HEK293 (cell line): Measurements from ENCODE around the gene MMP24.

Experiments
- GLIS1 ChIP-seq: fragments of 450-650 bp; formaldehyde crosslinking; IDR thresholded peaks from 2 replicates; pipeline ENCODE4 v1.5.1; 2016; ENCODE audit warnings: missing biosample characterization, missing genetic modification characterization
- INSM2 ChIP-seq: fragments of 450-650 bp; formaldehyde crosslinking; IDR thresholded peaks from 2 replicates; pipeline ENCODE4 v1.5.1; 2016; ENCODE audit warnings: missing biosample characterization, missing genetic modification characterization
- KLF1 ChIP-seq: fragments of 450-650 bp; formaldehyde crosslinking; IDR thresholded peaks from 2 replicates; pipeline ENCODE4 v1.5.1; 2016; ENCODE audit warnings: missing biosample characterization, missing genetic modification characterization
- PRDM1 ChIP-seq: fragments of 450-650 bp; formaldehyde crosslinking; IDR thresholded peaks from 2 replicates; pipeline ENCODE4; 2016; ENCODE audit warnings: missing biosample characterization, missing genetic modification characterization
- REPIN1 ChIP-seq: fragments of 450-650 bp; formaldehyde crosslinking; IDR thresholded peaks from 2 replicates; pipeline ENCODE4 v1.5.1; 2017; ENCODE audit warnings: missing biosample characterization, missing genetic modification characterization, low read depth
- SCRT2 ChIP-seq: fragments of 450-650 bp; formaldehyde crosslinking; IDR thresholded peaks from 2 replicates; pipeline ENCODE4 v1.5.1; 2016; ENCODE audit warnings: missing biosample characterization, missing genetic modification characterization
- SP3 ChIP-seq: fragments of 450-650 bp; formaldehyde crosslinking; IDR thresholded peaks from 2 replicates; pipeline ENCODE4 v1.5.1; 2016; ENCODE audit warnings: missing biosample characterization, missing genetic modification characterization
- SP7 ChIP-seq: fragments of 450-650 bp; formaldehyde crosslinking; IDR thresholded peaks from 2 replicates; pipeline ENCODE4 v1.5.1; 2016; ENCODE audit warnings: missing biosample characterization, missing genetic modification characterization
- WT1 ChIP-seq: fragments of 450-650 bp; formaldehyde crosslinking; IDR thresholded peaks from 2 replicates; pipeline ENCODE4 v1.5.1; 2016; ENCODE audit warnings: missing biosample characterization, missing genetic modification characterization
- ZBTB20 ChIP-seq: fragments of 450-650 bp; formaldehyde crosslinking; IDR thresholded peaks from 2 replicates; pipeline ENCODE4 v1.5.1; 2016; ENCODE audit warnings: missing biosample characterization, missing genetic modification characterization
- ZBTB21 ChIP-seq: fragments of 450-650 bp; formaldehyde crosslinking; IDR thresholded peaks from 2 replicates; pipeline ENCODE4 v1.5.1; 2017; ENCODE audit warnings: missing biosample characterization, missing genetic modification characterization
- ZFHX2 ChIP-seq: fragments of 450-650 bp; formaldehyde crosslinking; conservative IDR thresholded peaks from 2 replicates; pipeline ENCODE4 v1.5.1; 2016; ENCODE audit warnings: missing biosample characterization, missing genetic modification characterization
- ZFP69B ChIP-seq: fragments of 450-650 bp; formaldehyde crosslinking; IDR thresholded peaks from 2 replicates; pipeline ENCODE4 v1.5.1; 2016; ENCODE audit warnings: missing biosample characterization, missing genetic modification characterization
- ZNF10 ChIP-seq: fragments of 450-650 bp; formaldehyde crosslinking; IDR thresholded peaks from 2 replicates; pipeline ENCODE4 v1.5.1; 2017; ENCODE audit warnings: missing biosample characterization, missing genetic modification characterization
- ZNF19 ChIP-seq: fragments of 450-650 bp; formaldehyde crosslinking; IDR thresholded peaks from 2 replicates; pipeline ENCODE4; 2016; ENCODE audit warnings: missing biosample characterization, missing genetic modification characterization, low read depth
- ZNF202 ChIP-seq: fragments of 450-650 bp; formaldehyde crosslinking; IDR thresholded peaks from 2 replicates; pipeline ENCODE4 v1.5.1; 2016; ENCODE audit warnings: missing biosample characterization, missing genetic modification characterization, borderline replicate concordance
- ZNF214 ChIP-seq: fragments of 450-650 bp; formaldehyde crosslinking; IDR thresholded peaks from 2 replicates; pipeline ENCODE4 v1.5.1; 2017; ENCODE audit warnings: missing biosample characterization, mild to moderate bottlenecking, missing genetic modification characterization, borderline replicate concordance
- ZNF24 ChIP-seq: fragments of 450-650 bp; formaldehyde crosslinking; IDR thresholded peaks from 2 replicates; pipeline ENCODE4 v1.5.1; 2016; ENCODE audit warnings: missing biosample characterization, missing genetic modification characterization
- ZNF302 ChIP-seq: fragments of 450-650 bp; formaldehyde crosslinking; IDR thresholded peaks from 2 replicates; pipeline ENCODE4 v1.5.1; 2016; ENCODE audit warnings: missing biosample characterization, missing genetic modification characterization, low read depth
- ZNF311 ChIP-seq: fragments of 450-650 bp; formaldehyde crosslinking; IDR thresholded peaks from 2 replicates; pipeline ENCODE4 v1.5.1; 2017; ENCODE audit warnings: missing biosample characterization, missing genetic modification characterization, borderline replicate concordance
- ZNF341 ChIP-seq: fragments of 450-650 bp; formaldehyde crosslinking; IDR thresholded peaks from 2 replicates; pipeline ENCODE4; 2016; ENCODE audit warnings: low read depth, missing biosample characterization, missing genetic modification characterization
- ZNF426 ChIP-seq: fragments of 450-650 bp; formaldehyde crosslinking; IDR thresholded peaks from 2 replicates; pipeline ENCODE4 v1.5.1; 2017; ENCODE audit warnings: missing biosample characterization, missing genetic modification characterization, mild to moderate bottlenecking, inconsistent platforms, moderate library complexity
- ZNF548 ChIP-seq: fragments of 450-650 bp; formaldehyde crosslinking; IDR thresholded peaks from 2 replicates; pipeline ENCODE4 v1.5.1; 2016; ENCODE audit warnings: missing biosample characterization, missing genetic modification characterization
- ZNF623 ChIP-seq: fragments of 450-650 bp; formaldehyde crosslinking; IDR thresholded peaks from 2 replicates; pipeline ENCODE4 v1.5.1; 2016; ENCODE audit warnings: missing biosample characterization, missing genetic modification characterization
- ZNF677 ChIP-seq: fragments of 450-650 bp; IDR thresholded peaks from 2 replicates; pipeline ENCODE4 v1.5.0; 2018; ENCODE audit warnings: missing biosample characterization, mild to moderate bottlenecking, missing genetic modification characterization, moderate library complexity
- ZNF747 ChIP-seq: fragments of 450-650 bp; formaldehyde crosslinking; IDR thresholded peaks from 2 replicates; pipeline ENCODE4 v1.5.1; 2016; ENCODE audit warnings: missing biosample characterization, missing genetic modification characterization
- ZNF768 ChIP-seq: fragments of 450-650 bp; formaldehyde crosslinking; IDR thresholded peaks from 2 replicates; pipeline ENCODE4 v1.5.1; 2018; ENCODE audit warnings: missing biosample characterization, mild to moderate bottlenecking, missing genetic modification characterization
- ZNF791 ChIP-seq: fragments of 450-650 bp; formaldehyde crosslinking; IDR thresholded peaks from 2 replicates; pipeline ENCODE4 v1.5.1; 2016; ENCODE audit warnings: missing biosample characterization, missing genetic modification characterization
- ZSCAN30 ChIP-seq: fragments of 450-650 bp; IDR thresholded peaks from 2 replicates; pipeline ENCODE4 v1.5.1; 2018; ENCODE audit warnings: missing biosample characterization, mild to moderate bottlenecking, missing genetic modification characterization, moderate library complexity
- ZXDB ChIP-seq: fragments of 450-650 bp; formaldehyde crosslinking; IDR thresholded peaks from 2 replicates; pipeline ENCODE4 v1.5.1; 2016; ENCODE audit warnings: missing biosample characterization, missing genetic modification characterization
- TF ChIP-seq, protein P1 (sequence below): fragments of 450-650 bp; formaldehyde crosslinking; IDR thresholded peaks from 2 replicates; pipeline ENCODE4 v1.5.1; 2017; ENCODE audit warnings: missing biosample characterization, missing genetic modification characterization
- TF ChIP-seq, protein P2 (sequence below): fragments of 450-650 bp; formaldehyde crosslinking; IDR thresholded peaks from 2 replicates; pipeline ENCODE4 v1.5.1; 2016; ENCODE audit warnings: missing biosample characterization, missing genetic modification characterization
- TF ChIP-seq, protein P3 (sequence below): fragments of 450-650 bp; formaldehyde crosslinking; IDR thresholded peaks from 2 replicates; pipeline ENCODE4 v1.5.1; 2016; ENCODE audit warnings: missing biosample characterization, missing genetic modification characterization
- TF ChIP-seq, protein P4 (sequence below): fragments of 450-650 bp; formaldehyde crosslinking; IDR thresholded peaks from 2 replicates; pipeline ENCODE4 v1.5.1; 2016; ENCODE audit warnings: missing biosample characterization, missing genetic modification characterization

Gene MMP24

DNA sequence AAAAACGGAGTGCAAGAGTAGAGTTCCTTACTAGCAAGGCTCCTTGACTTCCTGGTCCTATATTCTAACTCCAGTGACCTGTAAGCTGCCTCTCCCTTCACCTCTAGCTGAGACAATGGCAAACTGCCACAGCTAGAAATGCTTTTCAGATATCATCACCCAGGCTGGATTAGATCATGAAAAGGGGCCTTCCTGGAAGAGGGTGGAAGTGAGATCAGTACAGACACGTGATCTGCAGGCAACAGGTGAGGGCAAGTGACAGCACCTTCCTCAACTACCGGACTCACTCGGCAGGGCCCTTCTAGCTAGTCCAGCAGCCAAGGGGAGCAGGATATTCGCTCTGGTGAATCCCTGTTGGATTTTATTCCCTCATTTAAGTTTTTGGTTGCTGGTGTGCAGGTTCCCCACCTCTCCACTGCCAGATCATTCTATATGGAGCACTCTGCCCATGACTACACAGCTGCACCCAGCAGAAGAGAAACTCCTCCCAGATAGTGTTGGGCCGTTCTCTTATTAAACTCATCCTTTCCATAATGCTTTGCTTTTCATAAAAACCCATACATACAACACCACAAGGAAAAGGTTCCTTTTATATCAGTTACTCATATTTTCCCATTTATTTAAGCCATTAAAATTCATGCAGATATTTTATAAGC lies 92.1 kb downstream of the MMP24 start (continued):
- TF ChIP-seq, protein P1, sequence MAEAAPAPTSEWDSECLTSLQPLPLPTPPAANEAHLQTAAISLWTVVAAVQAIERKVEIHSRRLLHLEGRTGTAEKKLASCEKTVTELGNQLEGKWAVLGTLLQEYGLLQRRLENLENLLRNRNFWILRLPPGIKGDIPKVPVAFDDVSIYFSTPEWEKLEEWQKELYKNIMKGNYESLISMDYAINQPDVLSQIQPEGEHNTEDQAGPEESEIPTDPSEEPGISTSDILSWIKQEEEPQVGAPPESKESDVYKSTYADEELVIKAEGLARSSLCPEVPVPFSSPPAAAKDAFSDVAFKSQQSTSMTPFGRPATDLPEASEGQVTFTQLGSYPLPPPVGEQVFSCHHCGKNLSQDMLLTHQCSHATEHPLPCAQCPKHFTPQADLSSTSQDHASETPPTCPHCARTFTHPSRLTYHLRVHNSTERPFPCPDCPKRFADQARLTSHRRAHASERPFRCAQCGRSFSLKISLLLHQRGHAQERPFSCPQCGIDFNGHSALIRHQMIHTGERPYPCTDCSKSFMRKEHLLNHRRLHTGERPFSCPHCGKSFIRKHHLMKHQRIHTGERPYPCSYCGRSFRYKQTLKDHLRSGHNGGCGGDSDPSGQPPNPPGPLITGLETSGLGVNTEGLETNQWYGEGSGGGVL (tag by site-specific recombination) = peak; percentile 42; the same call in 1 of the 2 replicates
- TF ChIP-seq ZNF341 (no peak), ZBTB21 (tag by site-specific recombination) (peak; percentile 69; the same call in 1 of the 2 replicates), GLIS1 (tag by site-specific recombination) (peak; percentile 87), ZNF768 (tag by site-specific recombination) (no peak), ZNF426 (tag by site-specific recombination) (no peak), ZNF677 (tag by site-specific recombination) (no peak), ZNF202 (tag by site-specific recombination) (no peak), ZNF24 (tag by site-specific recombination) (peak; percentile 71), ZNF10 (tag by site-specific recombination) (peak; percentile 96), ZFP69B (tag by site-specific recombination) (peak; percentile 38; the same call in 1 of the 2 replicates), WT1 (tag by site-specific recombination) (peak; percentile 74), ZXDB (tag by site-specific recombination) (peak; percentile 37), ZNF214 (tag by site-specific recombination) (no peak), SP3 (0 out of 2 replicates have a peak, but pooled peaks have one; percentile 4), ZNF548 (no peak), REPIN1 (tag by site-specific recombination) (no peak), ZNF623 (no peak), ZNF311 (tag by site-specific recombination) (no peak), ZNF791 (tag by site-specific recombination) (no peak), ZNF19 (tag by site-specific recombination) (no peak), INSM2 (tag by site-specific recombination) (peak; percentile 79), ZFHX2 (tag by site-specific recombination) (no peak), SCRT2 (tag by site-specific recombination) (peak; percentile 100), ZBTB20 (tag by site-specific recombination) (peak; percentile 31; the same call in 1 of the 2 replicates), KLF1 (tag by site-specific recombination) (0 out of 2 replicates have a peak, but pooled peaks have one; percentile 27), ZSCAN30 (no peak), PRDM1 (tag by site-specific recombination) (peak; percentile 90), SP7 (tag by site-specific recombination) (peak; percentile 67), ZNF302 (tag by site-specific recombination) (no peak), ZNF747 (no peak)
- TF ChIP-seq, protein P2, sequence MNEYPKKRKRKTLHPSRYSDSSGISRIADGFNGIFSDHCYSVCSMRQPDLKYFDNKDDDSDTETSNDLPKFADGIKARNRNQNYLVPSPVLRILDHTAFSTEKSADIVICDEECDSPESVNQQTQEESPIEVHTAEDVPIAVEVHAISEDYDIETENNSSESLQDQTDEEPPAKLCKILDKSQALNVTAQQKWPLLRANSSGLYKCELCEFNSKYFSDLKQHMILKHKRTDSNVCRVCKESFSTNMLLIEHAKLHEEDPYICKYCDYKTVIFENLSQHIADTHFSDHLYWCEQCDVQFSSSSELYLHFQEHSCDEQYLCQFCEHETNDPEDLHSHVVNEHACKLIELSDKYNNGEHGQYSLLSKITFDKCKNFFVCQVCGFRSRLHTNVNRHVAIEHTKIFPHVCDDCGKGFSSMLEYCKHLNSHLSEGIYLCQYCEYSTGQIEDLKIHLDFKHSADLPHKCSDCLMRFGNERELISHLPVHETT (tag by site-specific recombination) = peak; percentile 65; the same call in 1 of the 2 replicates
- TF ChIP-seq, protein P3, sequence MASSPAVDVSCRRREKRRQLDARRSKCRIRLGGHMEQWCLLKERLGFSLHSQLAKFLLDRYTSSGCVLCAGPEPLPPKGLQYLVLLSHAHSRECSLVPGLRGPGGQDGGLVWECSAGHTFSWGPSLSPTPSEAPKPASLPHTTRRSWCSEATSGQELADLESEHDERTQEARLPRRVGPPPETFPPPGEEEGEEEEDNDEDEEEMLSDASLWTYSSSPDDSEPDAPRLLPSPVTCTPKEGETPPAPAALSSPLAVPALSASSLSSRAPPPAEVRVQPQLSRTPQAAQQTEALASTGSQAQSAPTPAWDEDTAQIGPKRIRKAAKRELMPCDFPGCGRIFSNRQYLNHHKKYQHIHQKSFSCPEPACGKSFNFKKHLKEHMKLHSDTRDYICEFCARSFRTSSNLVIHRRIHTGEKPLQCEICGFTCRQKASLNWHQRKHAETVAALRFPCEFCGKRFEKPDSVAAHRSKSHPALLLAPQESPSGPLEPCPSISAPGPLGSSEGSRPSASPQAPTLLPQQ = 0 out of 2 replicates have a peak, but pooled peaks have one; percentile 35
- TF ChIP-seq, protein P4, sequence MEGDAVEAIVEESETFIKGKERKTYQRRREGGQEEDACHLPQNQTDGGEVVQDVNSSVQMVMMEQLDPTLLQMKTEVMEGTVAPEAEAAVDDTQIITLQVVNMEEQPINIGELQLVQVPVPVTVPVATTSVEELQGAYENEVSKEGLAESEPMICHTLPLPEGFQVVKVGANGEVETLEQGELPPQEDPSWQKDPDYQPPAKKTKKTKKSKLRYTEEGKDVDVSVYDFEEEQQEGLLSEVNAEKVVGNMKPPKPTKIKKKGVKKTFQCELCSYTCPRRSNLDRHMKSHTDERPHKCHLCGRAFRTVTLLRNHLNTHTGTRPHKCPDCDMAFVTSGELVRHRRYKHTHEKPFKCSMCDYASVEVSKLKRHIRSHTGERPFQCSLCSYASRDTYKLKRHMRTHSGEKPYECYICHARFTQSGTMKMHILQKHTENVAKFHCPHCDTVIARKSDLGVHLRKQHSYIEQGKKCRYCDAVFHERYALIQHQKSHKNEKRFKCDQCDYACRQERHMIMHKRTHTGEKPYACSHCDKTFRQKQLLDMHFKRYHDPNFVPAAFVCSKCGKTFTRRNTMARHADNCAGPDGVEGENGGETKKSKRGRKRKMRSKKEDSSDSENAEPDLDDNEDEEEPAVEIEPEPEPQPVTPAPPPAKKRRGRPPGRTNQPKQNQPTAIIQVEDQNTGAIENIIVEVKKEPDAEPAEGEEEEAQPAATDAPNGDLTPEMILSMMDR = no peak
